ENCODE results near the gene TRPM6.
"Not testable (repeated sequence)": the region's sequence is repeated elsewhere in the genome, so short reads cannot be mapped to it uniquely, and the experiment has no call there.

The TRPM6 gene
- total RNA-seq, result 0 to 0.60 (median 0.05) reads per million in 3 experiments

GRCh38 chr9:74887041-74887980 is at the start of gene TRPM6:
TRPM6 (minus strand) TSS chr9:74887921; CDS start chr9:74887856, 65 bp downstream.
- peak; percentile 1 for DNase-seq

GRCh38 chr9:74935008-74935407 is 47.3 kb upstream of the TRPM6 start:
- DNase-seq, result no peak

GRCh38 chr9:74921737-74922136 is 34.0 kb upstream of the TRPM6 start:
- no peak for DNase-seq

GRCh38 chr9:74920944-74921626 is 33.4 kb upstream of the TRPM6 start:
- no peak for DNase-seq

GRCh38 chr9:74910036-74910435 is 22.3 kb upstream of the TRPM6 start:
- no peak for DNase-seq

GRCh38 chr9:74908665-74909064 is 20.9 kb upstream of the TRPM6 start:
- DNase-seq, result no peak

- no peak for DNase-seq
Observed at GRCh38 chr9:74907085-74907484, 19.4 kb upstream of the TRPM6 start.

GRCh38 chr9:74901001-74901400 is 13.3 kb upstream of the TRPM6 start:
- DNase-seq, result no peak

GRCh38 chr9:74888449-74888848 is 728 bp upstream of the TRPM6 start:
- not testable (repeated sequence) for DNase-seq

GRCh38 chr9:74887981-74888370 is 255 bp upstream of the TRPM6 start:
- no peak for DNase-seq

GRCh38 chr9:74876382-74876949 is 11.3 kb downstream of the TRPM6 start:
- DNase-seq, result no peak

GRCh38 chr9:74875656-74876055 is 12.1 kb downstream of the TRPM6 start:
- DNase-seq, result no peak

GRCh38 chr9:74874220-74874619 is 13.5 kb downstream of the TRPM6 start:
- DNase-seq, result no peak

GRCh38 chr9:74872619-74873233 is 15.0 kb downstream of the TRPM6 start:
- no peak for DNase-seq

GRCh38 chr9:74867483-74867882 is 20.2 kb downstream of the TRPM6 start:
- DNase-seq, result no peak

GRCh38 chr9:74865177-74865576 is 22.5 kb downstream of the TRPM6 start:
- DNase-seq, result no peak

- DNase-seq, result no peak
Observed at GRCh38 chr9:74861773-74862474, 25.8 kb downstream of the TRPM6 start.

GRCh38 chr9:74861071-74861470 is 26.6 kb downstream of the TRPM6 start:
- DNase-seq, result no peak

- not testable (repeated sequence) for DNase-seq
Observed at GRCh38 chr9:74860247-74860646, 27.5 kb downstream of the TRPM6 start.

GRCh38 chr9:74859786-74860185 is 27.9 kb downstream of the TRPM6 start:
- no peak for DNase-seq

GRCh38 chr9:74858751-74859414 is 28.8 kb downstream of the TRPM6 start:
- DNase-seq, result no peak

- DNase-seq, result no peak
Observed at GRCh38 chr9:74856989-74857388, 30.7 kb downstream of the TRPM6 start.

Measured in central memory CD4-positive, alpha-beta T cell (primary cell).